Vagina (tissue), 2 donors: ENCODE data around the gene OR10A3. TPM values are rescaled to one million over a fixed set of nuclear protein-coding genes. Genes with fewer than 3 reads are reported as not detected.
A peak's percentile ranks its signal among the peaks of the same experiment; 100 is the strongest.
"Not testable (repeated sequence)": the region's sequence is repeated elsewhere in the genome, so short reads cannot be mapped to it uniquely, and the experiment has no call there.

Experiments
- DNase-seq, 2 donors: peaks; one replicate each; pipeline ENCODE4 v3.0.0-alpha.2; 2017; ENCODE audit errors: extremely low spot score in 2 of 2
- H3K27ac ChIP-seq: fragments of 200-600 bp; sonication (generic); one replicate; pipeline ENCODE4 v1.5.1; 2019
- H3K27me3 ChIP-seq: fragments of 200-600 bp; sonication (generic); one replicate; pipeline ENCODE4 v1.5.1; 2019
- H3K36me3 ChIP-seq, 2 donors: fragments of 200-600 bp; sonication (generic); one replicate each; pipeline ENCODE4 v1.5.1; 2017 to 2019
- H3K4me1 ChIP-seq: fragments of 200-600 bp; sonication (generic); one replicate; pipeline ENCODE4 v1.5.1; 2019
- H3K4me3 ChIP-seq, 2 donors: fragments of 200-600 bp; sonication (generic); 1 replicate in 1 of 2; 2 replicates in 1 of 2; pipeline ENCODE4 v1.5.1; 2016 to 2019
- H3K9me3 ChIP-seq: fragments of 200-600 bp; sonication (generic); one replicate; pipeline ENCODE4 v1.5.1; 2019
- POLR2A ChIP-seq, 2 donors: fragments of 450-650 bp; IDR thresholded peaks; one replicate each; pipeline ENCODE4 v1.6.1; 2017; ENCODE audit warnings: antibody characterized with exemption in 2 of 2, mild to moderate bottlenecking in 2 of 2, moderate library complexity in 2 of 2
- POLR2AphosphoS5 ChIP-seq, 2 donors: sonication (generic); formaldehyde crosslinking; IDR thresholded peaks; one replicate each; pipeline ENCODE4 v1.9.0; 2017; ENCODE audit warnings: antibody characterized with exemption in 2 of 2, mild to moderate bottlenecking in 2 of 2, low read depth in 1 of 2; ENCODE audit not compliant: insufficient read depth in 1 of 2
- intact Hi-C: fragments of 100-400 bp; cut with DNase I; formaldehyde crosslinking; loops from one replicate; pipeline ENCODE4 v1.15.1; 2023
- total RNA-seq: library from RNA; depleted of rRNA; stranded (reverse); fragments of >200 nt; gene quantifications from one replicate; pipeline ENCODE4 v1.2.3, GENCODE V29; 2016
- TF ChIP-seq, protein P1 (sequence below), 3 experiments: fragments of 450-650 bp in 2 of 3; fragments of 200-600 bp in 1 of 3; sonication (generic) in 1 of 3; IDR thresholded peaks; one replicate each; pipeline ENCODE4 v1.5.1; 2017 to 2019; ENCODE audit warnings: antibody characterized with exemption in 3 of 3, mild to moderate bottlenecking in 2 of 3, moderate library complexity in 2 of 3

The OR10A3 gene, protein sequence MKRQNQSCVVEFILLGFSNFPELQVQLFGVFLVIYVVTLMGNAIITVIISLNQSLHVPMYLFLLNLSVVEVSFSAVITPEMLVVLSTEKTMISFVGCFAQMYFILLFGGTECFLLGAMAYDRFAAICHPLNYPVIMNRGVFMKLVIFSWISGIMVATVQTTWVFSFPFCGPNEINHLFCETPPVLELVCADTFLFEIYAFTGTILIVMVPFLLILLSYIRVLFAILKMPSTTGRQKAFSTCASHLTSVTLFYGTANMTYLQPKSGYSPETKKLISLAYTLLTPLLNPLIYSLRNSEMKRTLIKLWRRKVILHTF
- total RNA-seq, result not detected

DNA sequence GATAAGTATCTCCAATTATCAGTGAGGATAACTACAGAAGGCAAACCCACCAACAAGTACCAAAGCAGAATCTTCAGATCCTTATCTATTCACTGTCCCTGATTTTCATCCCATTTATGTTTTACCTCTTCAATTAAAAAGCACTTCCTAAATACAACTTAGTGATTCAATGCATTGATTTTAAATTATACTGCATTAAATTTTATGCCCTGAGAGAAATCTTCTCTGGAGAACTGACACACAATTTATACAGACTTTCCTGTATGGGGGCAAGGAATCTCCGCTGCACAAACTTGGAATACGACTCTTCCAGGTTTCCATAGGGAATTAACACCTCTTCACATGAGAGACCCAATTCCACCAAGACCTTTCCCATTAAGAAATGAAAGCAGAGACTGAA lies at the start of gene OR10A3:
Gene OR10A3 (minus strand): TSS at position 101 of the 400 bp plus-strand sequence. CDS start 2,188 bp downstream, outside the sequence.
- intact Hi-C loops, result no loop called here
- no peak for DNase-seq
- Histone ChIP-seq H3K4me3 (no peak within 1 kb of the TSS), H3K9me3 (no peaks in the 10 kb centered on the region), H3K36me3 (no peaks in the 10 kb centered on the region), H3K27ac (no peak within 1 kb of the TSS), H3K4me1 (no peaks in the 10 kb centered on the region), H3K27me3 (no peaks in the 10 kb centered on the region)
- TF ChIP-seq POLR2AphosphoS5 (IDR thresholded peaks at IDR 0.05; ENCODE audit: insufficient read depth in 1 of 2, low read depth in 1 of 2) (no peak), POLR2A (IDR thresholded peaks at IDR 0.05) (no peak)
- TF ChIP-seq, protein P1, sequence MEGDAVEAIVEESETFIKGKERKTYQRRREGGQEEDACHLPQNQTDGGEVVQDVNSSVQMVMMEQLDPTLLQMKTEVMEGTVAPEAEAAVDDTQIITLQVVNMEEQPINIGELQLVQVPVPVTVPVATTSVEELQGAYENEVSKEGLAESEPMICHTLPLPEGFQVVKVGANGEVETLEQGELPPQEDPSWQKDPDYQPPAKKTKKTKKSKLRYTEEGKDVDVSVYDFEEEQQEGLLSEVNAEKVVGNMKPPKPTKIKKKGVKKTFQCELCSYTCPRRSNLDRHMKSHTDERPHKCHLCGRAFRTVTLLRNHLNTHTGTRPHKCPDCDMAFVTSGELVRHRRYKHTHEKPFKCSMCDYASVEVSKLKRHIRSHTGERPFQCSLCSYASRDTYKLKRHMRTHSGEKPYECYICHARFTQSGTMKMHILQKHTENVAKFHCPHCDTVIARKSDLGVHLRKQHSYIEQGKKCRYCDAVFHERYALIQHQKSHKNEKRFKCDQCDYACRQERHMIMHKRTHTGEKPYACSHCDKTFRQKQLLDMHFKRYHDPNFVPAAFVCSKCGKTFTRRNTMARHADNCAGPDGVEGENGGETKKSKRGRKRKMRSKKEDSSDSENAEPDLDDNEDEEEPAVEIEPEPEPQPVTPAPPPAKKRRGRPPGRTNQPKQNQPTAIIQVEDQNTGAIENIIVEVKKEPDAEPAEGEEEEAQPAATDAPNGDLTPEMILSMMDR (IDR thresholded peaks at IDR 0.05), result no peak

DNA sequence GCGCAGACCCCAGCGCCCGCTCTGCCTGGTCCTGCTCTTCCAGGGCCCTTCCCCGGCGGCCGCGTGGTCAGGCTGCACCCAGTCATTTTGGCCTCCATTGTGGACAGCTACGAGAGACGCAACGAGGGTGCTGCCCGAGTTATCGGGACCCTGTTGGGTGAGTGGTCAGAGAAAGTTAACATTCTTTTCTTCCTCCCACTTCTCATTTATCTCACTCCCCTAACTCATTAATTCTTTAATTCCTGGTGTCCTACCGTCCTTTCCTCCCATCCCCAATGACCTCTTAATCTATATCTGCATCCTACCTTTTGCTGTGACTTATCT lies 46.0 kb upstream of the OR10A3 start:
- peaks cover 0 to 21% of the 10 kb centered on the region in 2 donors for H3K36me3 ChIP-seq
- H3K4me3 ChIP-seq, result peak overlapping the region; percentile 70 to 90
- not testable (repeated sequence) for H3K9me3 ChIP-seq, H3K27me3 ChIP-seq, DNase-seq
- intact Hi-C loops, result loop anchor here (10.0 kb wide), 1 partner anchor 93 kb away; no protein-coding TSS in a partner anchor
- H3K4me1 ChIP-seq, result peaks cover 35% of the 10 kb centered on the region
- H3K27ac ChIP-seq, result peak overlapping the region; percentile 73

DNA sequence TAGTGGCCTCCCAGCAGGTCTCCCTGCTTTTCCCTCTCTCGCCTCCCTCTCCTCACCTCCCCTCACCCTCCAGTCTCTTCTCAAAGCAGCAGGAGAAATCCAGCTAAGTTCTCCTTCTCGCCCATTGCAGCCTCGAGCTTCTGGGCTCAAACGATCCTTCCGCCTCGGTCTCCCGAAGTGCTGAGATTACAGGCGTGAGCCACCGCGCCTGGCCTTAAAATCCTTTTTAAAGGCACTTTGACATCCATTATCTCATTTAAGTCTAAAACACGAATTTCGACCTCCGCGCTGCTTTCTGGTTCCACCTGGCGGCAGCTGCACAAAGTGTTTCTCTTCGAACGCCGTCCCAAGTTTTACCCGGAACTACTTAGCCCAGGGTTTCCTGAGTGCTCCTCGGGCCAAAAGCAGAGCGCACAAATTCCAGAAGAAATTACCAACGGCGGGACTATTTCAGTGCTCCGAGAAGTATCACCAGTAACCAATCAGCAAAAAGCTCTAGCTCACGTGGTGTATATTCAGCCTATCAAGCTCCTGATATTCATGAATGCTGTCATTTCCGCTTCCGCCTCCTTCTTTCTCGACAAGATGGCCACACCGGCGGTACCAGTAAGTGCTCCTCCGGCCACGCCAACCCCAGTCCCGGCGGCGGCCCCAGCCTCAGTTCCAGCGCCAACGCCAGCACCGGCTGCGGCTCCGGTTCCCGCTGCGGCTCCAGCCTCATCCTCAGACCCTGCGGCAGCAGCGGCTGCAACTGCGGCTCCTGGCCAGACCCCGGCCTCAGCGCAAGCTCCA lies 45.5 kb upstream of the OR10A3 start, which contains the start of gene EIF3F:
Gene EIF3F (plus strand): TSS at position 570 of the 792 bp plus-strand sequence. CDS start 16 bp downstream, at position 586.
- peaks cover 0 to 15% of the 10 kb centered on the region in 2 donors for H3K36me3 ChIP-seq
- H3K9me3 ChIP-seq, result no peaks in the 10 kb centered on the region
- TF ChIP-seq, protein P1 (IDR thresholded peaks at IDR 0.05), result peak; percentile 60 to 91 (median 83)
- TF ChIP-seq POLR2A (IDR thresholded peaks at IDR 0.05) (no peak), POLR2AphosphoS5 (IDR thresholded peaks at IDR 0.05; ENCODE audit: insufficient read depth in 1 of 2, low read depth in 1 of 2) (peak; percentile 77 to 99)
- peak within 1 kb of the TSS; percentile 75 for H3K27ac ChIP-seq
- intact Hi-C loops, result loop anchor here (10.0 kb wide), 1 partner anchor 92 kb away; no protein-coding TSS in a partner anchor
- peaks cover 35% of the 10 kb centered on the region for H3K4me1 ChIP-seq
- no peaks in the 10 kb centered on the region for H3K27me3 ChIP-seq
- H3K4me3 ChIP-seq, result peak within 1 kb of the TSS; percentile 70 to 90
- DNase-seq, result peak; percentile 98 to 99

DNA sequence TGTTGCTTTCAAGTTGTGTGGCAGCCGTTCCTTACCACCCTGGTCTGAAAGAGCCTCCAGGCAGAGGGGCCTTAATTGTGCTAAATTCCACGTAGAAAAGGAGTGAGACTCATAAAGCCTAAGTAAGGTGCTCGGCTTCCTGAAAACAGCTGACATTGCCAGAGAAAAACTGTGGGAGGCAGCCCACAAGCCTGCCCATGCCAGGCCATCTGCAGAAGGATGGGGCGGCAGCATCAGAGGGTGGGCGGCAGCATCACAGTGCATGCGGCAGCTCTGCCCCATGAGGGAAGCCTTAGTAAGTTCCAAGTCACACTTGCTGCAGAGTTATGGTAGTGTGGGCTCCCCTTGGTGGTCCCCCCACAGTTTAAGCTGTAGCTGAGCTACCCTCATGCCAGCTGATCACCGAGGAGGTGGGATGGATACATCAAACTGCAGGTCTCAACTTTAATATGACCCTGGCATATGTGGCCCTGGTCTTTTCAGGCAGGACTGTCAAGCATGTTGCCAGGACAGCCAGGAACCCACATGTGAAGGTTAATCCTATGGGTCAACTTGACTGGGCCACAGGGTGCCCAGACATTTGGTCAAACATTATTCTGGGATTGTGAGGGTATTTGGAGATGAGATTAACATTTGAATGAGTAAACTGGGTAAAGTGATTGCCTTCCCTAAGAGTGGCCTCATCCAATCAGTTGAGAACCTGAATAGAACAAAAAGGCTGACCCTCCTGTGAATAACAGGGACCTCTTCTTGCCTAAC lies 42.5 kb upstream of the OR10A3 start:
- Histone ChIP-seq H3K27me3 (no peaks in the 10 kb centered on the region), H3K9me3 (no peaks in the 10 kb centered on the region), H3K36me3 (peaks cover 0 to 5% of the 10 kb centered on the region in 2 donors), H3K4me1 (peaks cover 22% of the 10 kb centered on the region), H3K27ac (no peak overlapping the region), H3K4me3 (no peak overlapping the region)
- intact Hi-C loops, result loop anchor here (10.0 kb wide), 1 partner anchor 89 kb away; no protein-coding TSS in a partner anchor
- DNase-seq, result no peak
- TF ChIP-seq POLR2AphosphoS5 (IDR thresholded peaks at IDR 0.05; ENCODE audit: insufficient read depth in 1 of 2, low read depth in 1 of 2) (no peak), POLR2A (IDR thresholded peaks at IDR 0.05) (no peak)

DNA sequence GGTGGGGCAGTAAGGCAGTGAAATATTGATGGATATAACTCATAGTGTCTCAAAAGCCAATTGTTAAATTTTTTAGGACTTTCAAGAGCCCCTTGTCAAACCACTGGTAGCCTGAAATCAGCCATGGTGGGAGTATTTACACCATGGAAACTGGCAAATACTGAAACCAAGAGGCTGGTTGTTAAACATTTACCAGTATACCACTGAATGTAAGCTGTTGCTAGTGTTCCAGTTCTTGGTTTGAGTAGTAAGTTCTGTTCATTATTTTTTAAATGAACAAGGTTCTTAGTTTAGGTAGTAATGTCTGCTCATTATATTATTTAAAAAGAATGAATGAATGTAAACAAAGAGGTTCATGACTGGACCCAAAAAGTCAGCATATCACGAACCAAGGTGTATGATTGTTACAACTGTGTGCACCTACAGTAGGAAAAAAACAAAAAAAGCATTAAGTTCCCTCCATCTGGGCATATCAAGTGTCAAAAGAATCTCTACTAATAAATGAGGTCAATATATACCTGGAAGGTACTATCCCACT lies 41.1 kb upstream of the OR10A3 start:
- intact Hi-C loops, result loop anchor here (10.0 kb wide), 1 partner anchor 88 kb away; no protein-coding TSS in a partner anchor
- H3K36me3 ChIP-seq, result no peaks in the 10 kb centered on the region

More for the DNA sequence above, 41.1 kb upstream of the OR10A3 start:
- DNase-seq, result no peak
- TF ChIP-seq, protein P1 (IDR thresholded peaks at IDR 0.05), result no peak
- TF ChIP-seq POLR2A (IDR thresholded peaks at IDR 0.05) (no peak), POLR2AphosphoS5 (IDR thresholded peaks at IDR 0.05; ENCODE audit: insufficient read depth in 1 of 2, low read depth in 1 of 2) (no peak)
- Histone ChIP-seq H3K27ac (no peak overlapping the region), H3K4me3 (no peak overlapping the region), H3K4me1 (peaks cover 9% of the 10 kb centered on the region), H3K27me3 (no peaks in the 10 kb centered on the region), H3K9me3 (no peaks in the 10 kb centered on the region)
